Body of pancreas (tissue), 4 donors: ENCODE data around the gene PPP1R15A. TPM values are rescaled to one million over a fixed set of nuclear protein-coding genes. Genes with fewer than 3 reads are reported as not detected.
"Not testable (repeated sequence)": the region's sequence is repeated elsewhere in the genome, so short reads cannot be mapped to it uniquely, and the experiment has no call there.

Experiments used
- ATAC-seq: fragments of 150-250 bp; one replicate; pipeline ENCODE4 v1.9.1; 2016
- DNase-seq, 4 donors: peaks; one replicate each; pipeline ENCODE4 v3.0.0-alpha.2; 2019
- H3K27ac ChIP-seq, 4 donors: fragments of 200-600 bp; sonication (generic); 1 replicate in 3 of 4; 2 replicates in 1 of 4; pipeline versions ENCODE4 v1.5.1 to v1.6.1; 2016 to 2019; ENCODE audit warnings: mild to moderate bottlenecking in 1 of 4, mixed read lengths in 1 of 4, moderate library complexity in 1 of 4
- H3K27me3 ChIP-seq, 2 donors: fragments of 200-600 bp; sonication (generic); one replicate each; pipeline ENCODE4 v1.6.0; 2016; ENCODE audit warnings: mild to moderate bottlenecking in 1 of 2
- H3K36me3 ChIP-seq, 2 donors: fragments of 200-600 bp; sonication (generic); replicated peaks in 1 of 2; 2 replicates each; pipeline ENCODE4 v1.5.1; 2016; ENCODE audit warnings: low read depth in 2 of 2; ENCODE audit not compliant: insufficient read depth in 1 of 2
- H3K4me1 ChIP-seq: fragments of 200-600 bp; sonication (generic); one replicate; pipeline ENCODE4 v1.6.0; 2016
- H3K4me3 ChIP-seq, 2 donors: fragments of 200-600 bp; sonication (generic); 1 replicate in 1 of 2; 2 replicates in 1 of 2; pipeline ENCODE4 v1.5.1; 2016 to 2019
- H3K9me3 ChIP-seq, 3 donors: fragments of 200-600 bp; sonication (generic); 1 replicate in 2 of 3; 2 replicates in 1 of 3; pipeline ENCODE4 v1.5.1; 2016
- CTCF ChIP-seq, 7 experiments: fragments of 450-650 bp in 4 of 7; fragments of 200-600 bp in 3 of 7; sonication (generic) in 3 of 7; IDR thresholded peaks; one replicate each; pipeline ENCODE4 v1.5.1; 2016 to 2019; ENCODE audit warnings: antibody characterized with exemption in 7 of 7
- POLR2A ChIP-seq, 3 donors: fragments of 450-650 bp; IDR thresholded peaks; one replicate each; pipeline ENCODE4 v1.6.1; 2016; ENCODE audit warnings: antibody characterized with exemption in 3 of 3, mild to moderate bottlenecking in 2 of 3
- WGBS, 2 donors: methylation state at CpG; one replicate each; pipeline ENCODE4 v1.1.5; 2017; 5-methylcytosine and 5-hydroxymethylcytosine counted together
- intact Hi-C: fragments of 100-400 bp; cut with DNase I; formaldehyde crosslinking; loops from one replicate; pipeline ENCODE4 v1.15.1; 2023
- total RNA-seq, 2 donors: library from RNA; depleted of rRNA; stranded (reverse); fragments of >200 nt; gene quantifications; one replicate each; pipeline ENCODE4 v1.1.0, GENCODE V29; 2016

The PPP1R15A gene
- total RNA-seq, 2 donors from 2014 or later, result 17.9 to 49.4 TPM

- ATAC-seq (no peak), DNase-seq (no peak)
- no peak overlapping the region for H3K27ac ChIP-seq
- H3K9me3 ChIP-seq, result no peaks in the 10 kb centered on the region
- no peak for TF ChIP-seq POLR2A (IDR thresholded peaks at IDR 0.05)
- no peak for TF ChIP-seq CTCF (IDR thresholded peaks at IDR 0.05)
- no peaks in the 10 kb centered on the region for H3K27me3 ChIP-seq
- no peak overlapping the region for H3K4me3 ChIP-seq
- H3K4me1 ChIP-seq, result peaks cover 17% of the 10 kb centered on the region
- intact Hi-C loops, result no loop called here
- no peaks in the 10 kb centered on the region for H3K36me3 ChIP-seq
- 58 to 86% methylated on average over 4 to 5 of the region's 5 CpGs for WGBS, 2 donors
These were observed 25.0 kb downstream of the PPP1R15A start for GRCh38 chr19:48897181-48897580.

GRCh38 chr19:48899386-48899749 is 27.1 kb downstream of the PPP1R15A start:
- H3K36me3 ChIP-seq, ATAC-seq, H3K27me3 ChIP-seq, H3K9me3 ChIP-seq, DNase-seq, intact Hi-C loops: not testable (repeated sequence)
- Histone ChIP-seq H3K4me3 (peak overlapping the region in 1 of 2 donors; percentile 31), H3K27ac (peak overlapping the region in 3 of 4 donors; percentile 53 to 83 (median 74)), H3K4me1 (peaks cover 22% of the 10 kb centered on the region)
- 83 to 85% methylated on average over 9 to 11 of the region's 11 CpGs for WGBS, 2 donors

- ATAC-seq (peak; percentile 98), DNase-seq (peak; percentile 98 to 99 (median 99))
- H3K27me3 ChIP-seq, result no peaks in the 10 kb centered on the region
- WGBS, 2 donors, result 7 to 9% methylated on average over 27 to 34 of the region's 34 CpGs
- TF ChIP-seq POLR2A (IDR thresholded peaks at IDR 0.05) (peak in 2 of 3 donors; percentile 65 to 67), CTCF (IDR thresholded peaks at IDR 0.05) (peak in 5 of 7 experiments; percentile 5 to 53 (median 42))
- H3K27ac ChIP-seq, result peak within 1 kb of the TSS; percentile 42 to 83 (median 64)
- H3K9me3 ChIP-seq, result no peaks in the 10 kb centered on the region
- intact Hi-C loops, result no loop called here
- H3K36me3 ChIP-seq, result peaks cover 0 to 6% of the 10 kb centered on the region in 2 donors
- H3K4me3 ChIP-seq, result peak within 1 kb of the TSS; percentile 31 to 71
- peaks cover 22% of the 10 kb centered on the region for H3K4me1 ChIP-seq
These were observed 27.7 kb downstream of the PPP1R15A start, which contains the start of gene NUCB1 for GRCh38 chr19:48899781-48900476. Gene NUCB1, plus strand, starts transcription at chr19:48900312. Its CDS starts 485 bp downstream, at chr19:48900797.

GRCh38 chr19:48900477-48901406 is 28.5 kb downstream of the PPP1R15A start:
- no peak for TF ChIP-seq POLR2A (IDR thresholded peaks at IDR 0.05)
- TF ChIP-seq CTCF (IDR thresholded peaks at IDR 0.05), result no peak
- H3K4me1 ChIP-seq, result peaks cover 22% of the 10 kb centered on the region
- H3K27me3 ChIP-seq, result no peaks in the 10 kb centered on the region
- intact Hi-C loops, result no loop called here
- 10 to 43% methylated on average over 10 to 24 of the region's 24 CpGs for WGBS, 2 donors
- peak overlapping the region; percentile 31 to 71 for H3K4me3 ChIP-seq
- ATAC-seq (no peak), DNase-seq (no peak)
- peak overlapping the region; percentile 26 to 83 (median 64) for H3K27ac ChIP-seq
- H3K36me3 ChIP-seq, result peaks cover 0 to 6% of the 10 kb centered on the region in 2 donors
- no peaks in the 10 kb centered on the region for H3K9me3 ChIP-seq

GRCh38 chr19:48902291-48902690 is 30.1 kb downstream of the PPP1R15A start:
- H3K27ac ChIP-seq, H3K36me3 ChIP-seq, ATAC-seq, DNase-seq, H3K27me3 ChIP-seq, H3K4me3 ChIP-seq, H3K9me3 ChIP-seq, intact Hi-C loops: not testable (repeated sequence)
- 93 to 98% methylated on average over 7 of the region's 7 CpGs for WGBS, 2 donors
- H3K4me1 ChIP-seq, result peaks cover 22% of the 10 kb centered on the region

GRCh38 chr19:48903788-48904187 is 31.6 kb downstream of the PPP1R15A start:
- ATAC-seq, H3K27me3 ChIP-seq, H3K27ac ChIP-seq, H3K9me3 ChIP-seq, H3K36me3 ChIP-seq, H3K4me3 ChIP-seq, intact Hi-C loops, DNase-seq: not testable (repeated sequence)
- peaks cover 22% of the 10 kb centered on the region for H3K4me1 ChIP-seq
